HG03342 (cell line): ENCODE data around the gene MLH3.

Experiments
- ATAC-seq: cut with Tn5 transposase; IDR thresholded peaks from one replicate; pipeline ENCODE4 v1.9.1; 2021; ENCODE audit warnings: mild to moderate bottlenecking, moderate library complexity; ENCODE audit not compliant: unreplicated experiment

The MLH3 gene

DNA sequence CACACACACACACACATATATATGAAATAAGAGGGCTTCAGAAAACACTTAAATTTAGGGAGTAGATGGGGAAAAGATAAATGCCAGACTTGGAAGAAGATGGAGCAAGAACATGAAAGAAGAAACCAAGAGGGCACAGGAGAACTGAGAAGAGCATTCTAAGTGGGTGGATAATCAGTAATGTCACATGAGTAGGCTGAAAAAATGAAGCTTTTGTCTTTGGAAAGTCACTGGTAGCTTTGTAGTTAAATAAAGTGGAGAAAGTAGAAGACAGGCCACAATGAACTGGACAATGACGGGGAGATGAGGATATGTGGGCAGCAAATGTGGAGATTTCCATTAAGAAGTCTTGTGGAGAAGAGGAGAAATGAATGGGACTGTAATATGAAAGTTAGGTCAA lies 15.9 kb upstream of the MLH3 start:
- ATAC-seq: no peak

DNA sequence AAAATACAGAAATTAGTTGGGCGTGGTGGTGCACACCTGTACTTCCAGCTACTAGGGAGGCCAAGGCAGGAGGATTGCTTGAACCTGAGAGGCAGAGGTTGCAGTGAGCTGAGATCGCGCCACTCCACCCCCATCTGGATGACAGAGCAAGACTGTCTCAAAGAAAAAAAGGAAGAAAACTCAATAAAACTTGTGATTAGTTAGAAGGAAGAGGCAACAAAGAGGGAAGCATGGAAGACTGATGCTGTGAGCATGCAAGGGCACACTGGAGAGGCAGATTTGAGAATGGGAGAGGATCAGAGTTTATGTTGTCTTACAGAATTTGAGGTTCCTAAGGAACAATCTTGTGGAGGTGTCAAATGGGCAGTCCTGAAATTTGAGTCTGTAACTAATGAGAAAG lies 15.4 kb upstream of the MLH3 start:
- ATAC-seq: no peak

DNA sequence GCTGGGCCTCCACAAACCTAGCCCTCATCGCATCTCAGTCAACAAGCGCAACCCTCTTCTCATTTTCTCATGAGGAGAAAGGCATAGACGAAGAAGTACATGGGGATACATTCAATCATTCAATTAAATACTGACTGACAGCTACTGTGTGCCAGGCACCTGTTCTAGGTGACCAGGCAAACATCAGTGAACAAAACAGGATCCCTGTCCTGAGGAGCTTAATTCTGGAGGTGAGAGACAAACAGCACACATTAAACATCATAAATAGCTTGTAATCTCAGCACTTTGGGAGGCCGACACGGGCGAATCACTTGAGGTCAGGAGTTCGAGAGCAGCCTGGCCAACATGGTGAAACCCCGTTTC lies 12.9 kb upstream of the MLH3 start:
- peak; percentile 12 for ATAC-seq

DNA sequence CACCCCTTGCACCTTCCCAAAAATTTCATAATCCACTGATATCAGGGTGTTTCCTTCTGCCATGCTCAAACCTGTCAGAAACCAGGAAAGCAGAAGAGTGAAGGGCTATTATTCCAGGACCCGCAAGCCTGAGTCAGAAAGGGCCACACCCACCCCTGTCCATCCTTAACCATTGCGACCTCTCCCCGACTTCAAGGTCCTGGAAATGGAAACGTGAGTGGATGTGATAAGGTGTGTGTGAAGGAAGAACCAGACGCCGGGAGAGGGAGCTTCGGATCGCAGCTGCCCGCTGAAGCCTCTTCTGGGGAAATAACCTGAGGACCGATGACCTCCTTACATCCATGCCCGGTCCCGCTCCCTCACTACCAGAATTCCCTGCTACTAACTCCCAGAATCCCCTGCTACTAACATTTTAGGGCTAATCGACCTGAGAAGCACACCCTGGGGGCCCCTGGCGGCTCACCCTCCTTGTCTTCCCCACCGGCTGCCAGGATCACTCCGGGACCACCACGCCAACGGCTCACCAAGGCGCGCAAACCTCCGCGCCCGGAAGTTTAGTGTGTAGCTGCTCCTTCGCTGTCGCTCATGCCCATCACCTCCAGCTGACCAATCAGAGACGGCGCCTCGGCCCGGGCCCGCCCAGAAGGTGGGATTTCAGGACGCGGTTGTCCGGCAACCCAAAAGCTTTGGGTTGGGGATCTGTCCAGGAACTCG lies 12.4 kb upstream of the MLH3 start, which contains the start of gene ACYP1:
TSS of gene ACYP1 (minus strand) at position 534 of the 714 bp plus-strand sequence. CDS start at position 63, 471 bp downstream.
- peak; percentile 95 for ATAC-seq

DNA sequence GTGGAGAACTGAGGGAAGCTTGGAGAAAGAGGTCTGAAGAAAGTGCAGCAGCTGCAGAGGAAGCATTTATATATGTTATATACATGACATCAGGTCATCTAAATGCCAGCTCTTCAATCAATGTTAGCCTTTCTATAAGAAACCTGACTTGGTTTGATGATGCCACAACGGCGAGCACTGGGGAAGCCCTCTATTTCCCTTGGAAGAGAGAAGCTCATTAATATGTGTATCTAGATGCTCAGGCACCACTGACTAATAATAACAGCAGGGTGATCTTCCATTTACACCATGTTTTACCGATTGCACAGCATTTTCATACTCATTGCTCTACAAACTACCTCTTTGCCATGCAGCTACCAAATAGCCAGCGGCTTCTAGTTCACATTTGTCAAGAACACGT lies 11.7 kb upstream of the MLH3 start:
- no peak for ATAC-seq

DNA sequence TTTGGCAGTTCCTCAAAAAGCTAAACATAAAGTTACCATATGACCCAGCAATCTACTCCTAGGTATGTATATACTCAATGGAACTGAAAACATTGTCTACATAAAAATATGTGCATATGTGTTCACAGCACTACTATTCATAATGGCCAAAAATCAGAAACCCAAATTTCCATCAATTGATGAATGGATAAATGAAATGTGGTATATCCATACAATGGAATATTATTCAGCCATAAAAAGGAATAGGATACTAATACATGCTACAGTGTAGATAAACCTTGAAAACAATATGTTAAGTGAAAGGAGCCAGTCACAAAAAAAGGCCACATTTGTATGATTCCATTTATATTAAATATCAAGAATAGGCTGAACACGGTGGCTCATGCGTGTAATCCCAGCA lies 9.2 kb upstream of the MLH3 start:
- ATAC-seq: no peak

DNA sequence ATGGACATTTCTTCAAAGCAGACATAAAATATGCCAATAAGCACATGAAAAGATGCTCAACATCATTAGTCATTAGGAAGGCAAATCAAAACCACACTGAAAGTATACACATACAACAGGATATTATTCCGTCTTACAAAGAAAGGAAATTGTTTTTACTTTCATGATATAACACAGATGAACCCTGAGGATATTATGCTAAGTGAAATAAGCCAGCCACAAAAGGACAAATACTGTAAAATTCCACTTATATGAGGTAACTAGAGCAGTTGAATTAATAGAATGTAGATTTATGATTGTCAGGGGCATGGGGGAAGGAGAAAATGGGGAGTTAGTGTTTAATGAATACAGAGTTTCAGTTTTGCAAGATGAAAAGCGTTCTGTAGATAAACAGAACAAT lies 8.4 kb upstream of the MLH3 start:
- no peak for ATAC-seq

DNA sequence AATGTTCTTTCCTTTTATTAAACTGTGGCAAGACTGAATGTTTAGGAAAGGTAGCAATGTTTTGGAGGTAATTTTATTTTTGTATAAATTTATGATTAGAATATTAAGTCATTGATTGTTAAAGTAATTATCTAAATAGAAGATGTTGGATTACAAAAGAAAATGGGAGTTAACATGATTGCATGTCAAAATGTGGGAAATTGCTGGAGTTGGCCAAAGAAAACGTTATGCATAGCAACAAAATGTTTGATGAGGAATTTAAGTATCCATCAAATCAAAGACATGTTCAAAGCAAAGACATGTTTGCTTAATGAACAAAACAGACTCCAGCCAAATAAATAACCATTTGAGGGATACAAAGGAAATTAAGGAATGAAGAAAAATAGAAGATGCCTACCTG lies 3.2 kb upstream of the MLH3 start:
- ATAC-seq: no peak

DNA sequence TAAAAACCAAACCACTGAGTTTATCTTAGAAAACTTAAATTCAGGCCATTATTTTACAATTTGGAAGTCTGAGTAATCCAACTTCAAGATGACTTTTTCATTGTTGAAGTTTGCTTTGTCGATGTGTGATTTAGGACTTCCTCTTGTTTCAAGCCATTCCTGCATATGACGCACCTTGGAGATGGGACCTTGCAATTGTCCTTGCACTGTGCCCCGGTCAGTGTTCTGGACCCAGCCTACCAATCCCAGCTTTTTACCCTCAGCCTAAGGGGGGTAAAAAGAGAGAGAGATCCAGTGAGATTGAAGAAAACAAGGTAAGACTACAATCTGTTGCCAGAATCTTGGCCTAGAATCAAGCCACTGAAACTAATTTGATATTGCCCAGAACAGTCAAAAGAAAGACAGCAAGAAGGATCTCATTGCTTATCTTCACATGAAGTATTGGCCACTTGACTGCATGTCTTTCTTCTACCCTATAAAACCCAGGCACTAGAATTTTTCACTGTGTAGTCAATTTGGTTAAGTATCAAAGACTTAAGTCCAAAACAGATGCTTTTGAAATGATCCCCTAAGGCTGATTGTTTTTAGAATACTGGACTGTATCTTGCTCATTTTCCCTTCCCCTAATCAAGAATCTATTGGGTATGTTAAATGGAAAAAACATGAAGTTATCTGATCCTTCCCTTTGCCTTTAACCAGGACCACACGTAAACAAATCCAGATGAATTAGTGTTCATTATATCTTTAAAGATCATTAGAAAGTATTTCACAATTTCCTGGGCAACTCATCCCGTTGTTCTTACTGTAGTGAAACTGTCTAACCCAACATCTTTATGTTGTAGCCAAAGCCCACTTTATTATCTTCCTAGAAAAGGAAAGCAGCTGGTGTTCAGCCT lies 2.4 kb upstream of the MLH3 start:
- ATAC-seq: no peak

DNA sequence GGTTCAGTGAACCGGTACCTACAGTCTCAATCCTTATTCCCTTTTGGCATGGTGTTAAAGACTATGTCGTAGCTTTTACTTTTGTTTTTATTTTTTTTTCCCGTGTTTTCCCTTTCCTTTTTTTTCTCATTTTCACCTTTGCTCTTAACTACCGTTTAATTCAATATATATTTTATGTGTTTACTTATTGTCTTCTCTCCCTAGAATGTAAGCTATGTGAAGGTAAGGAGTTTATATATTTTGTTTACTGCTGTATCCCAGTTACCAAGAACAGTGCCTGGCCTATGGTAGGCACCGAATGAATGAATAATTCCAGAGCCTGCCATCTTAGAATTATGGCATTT lies 261 bp upstream of the MLH3 start:
- ATAC-seq: no peak

DNA sequence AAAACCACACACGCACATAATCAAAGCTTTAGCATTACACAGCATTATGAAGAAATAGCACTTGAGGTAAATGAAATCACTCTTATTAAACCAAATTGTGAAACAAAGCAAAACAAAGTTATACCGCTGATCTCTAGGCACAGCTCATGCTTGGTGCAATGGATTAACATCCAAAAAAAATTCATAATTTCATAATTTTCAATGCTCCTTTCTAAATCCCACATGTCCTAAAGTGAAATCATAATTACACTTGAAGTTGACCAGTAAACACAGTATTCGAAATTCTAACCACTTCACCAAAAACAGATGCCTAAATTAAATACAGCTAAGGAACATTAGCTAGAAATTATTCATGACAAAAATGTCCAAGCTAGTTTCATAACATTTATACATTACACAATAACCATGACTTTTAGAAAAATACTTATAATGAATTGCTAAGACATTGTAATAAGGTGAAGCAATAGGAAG lies 1.5 kb downstream of the MLH3 start:
- no peak for ATAC-seq

DNA sequence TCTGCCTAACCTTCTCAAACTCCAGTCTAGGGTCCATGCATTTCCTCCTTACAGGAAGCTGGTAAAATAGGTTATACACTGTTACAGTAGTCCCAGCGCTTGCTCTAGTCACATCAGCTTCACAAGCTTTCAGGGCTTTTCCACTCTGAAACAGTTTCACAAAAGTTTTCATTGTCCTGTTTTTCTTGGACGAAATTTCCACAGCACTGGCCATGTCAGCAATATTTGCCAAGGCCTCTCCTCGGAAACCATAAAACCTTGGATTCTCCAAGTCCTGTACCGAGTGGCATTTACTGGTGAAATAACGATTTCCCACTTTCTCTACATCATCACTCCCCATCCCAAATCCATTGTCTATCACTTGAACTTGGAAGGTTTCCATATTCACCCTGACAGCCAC lies 2.1 kb downstream of the MLH3 start:
- ATAC-seq: no peak

DNA sequence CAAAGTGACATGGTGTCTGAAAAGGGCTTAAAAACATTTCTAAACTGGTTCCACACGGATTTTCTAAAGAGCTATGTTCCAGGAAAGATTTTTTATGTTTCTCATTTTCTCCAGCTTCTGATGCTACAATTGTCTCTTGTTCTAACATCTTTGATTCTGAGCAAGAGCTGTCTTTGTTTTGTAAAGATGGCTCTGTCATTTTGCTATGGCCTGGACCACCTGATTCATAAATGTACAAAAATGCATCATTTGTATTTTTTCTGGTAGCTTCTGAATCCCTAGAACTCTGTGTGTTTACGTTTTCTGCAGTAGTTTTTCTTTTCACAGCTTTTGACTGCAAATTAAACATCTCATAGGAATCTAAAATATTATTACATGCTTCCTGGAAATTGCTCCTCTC lies 3.2 kb downstream of the MLH3 start:
- ATAC-seq: no peak

DNA sequence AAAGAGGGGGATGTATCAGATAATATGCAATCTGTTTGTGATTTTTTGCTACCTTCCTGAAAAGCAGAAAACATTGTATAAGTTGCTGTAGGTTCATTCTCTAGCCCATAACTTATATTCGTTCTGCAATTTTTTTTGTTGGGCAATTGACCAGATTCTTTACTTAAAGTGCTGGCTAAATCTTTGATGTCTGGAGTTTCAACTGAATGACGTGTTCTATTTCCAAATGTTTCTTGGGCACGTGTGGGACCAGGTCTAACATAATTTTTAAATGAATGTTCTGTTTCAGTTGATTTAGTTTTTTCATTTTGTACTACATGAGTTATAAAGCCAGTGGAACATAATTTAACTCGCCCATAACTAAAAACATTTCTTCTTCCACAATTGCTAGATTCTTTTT lies 3.8 kb downstream of the MLH3 start:
- no peak for ATAC-seq

DNA sequence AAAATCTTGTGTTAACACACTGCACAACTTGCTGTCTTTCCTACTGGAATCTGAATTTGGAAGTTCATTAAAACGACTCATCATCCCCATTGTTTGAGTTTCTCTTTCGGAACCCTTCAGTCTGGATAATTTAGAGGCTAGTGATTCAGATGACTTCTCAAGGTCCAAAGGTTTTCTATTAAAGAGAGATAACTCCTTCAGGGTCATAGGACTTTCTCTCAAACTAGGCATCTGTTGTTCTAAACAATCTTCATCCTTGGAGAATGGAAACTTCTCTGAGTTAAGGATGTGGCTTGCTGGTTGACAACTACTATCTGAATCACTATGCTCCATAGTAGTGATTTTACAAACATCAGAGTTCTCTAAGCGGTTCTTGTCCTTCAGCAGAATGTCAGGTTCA lies 4.4 kb downstream of the MLH3 start:
- no peak for ATAC-seq

DNA sequence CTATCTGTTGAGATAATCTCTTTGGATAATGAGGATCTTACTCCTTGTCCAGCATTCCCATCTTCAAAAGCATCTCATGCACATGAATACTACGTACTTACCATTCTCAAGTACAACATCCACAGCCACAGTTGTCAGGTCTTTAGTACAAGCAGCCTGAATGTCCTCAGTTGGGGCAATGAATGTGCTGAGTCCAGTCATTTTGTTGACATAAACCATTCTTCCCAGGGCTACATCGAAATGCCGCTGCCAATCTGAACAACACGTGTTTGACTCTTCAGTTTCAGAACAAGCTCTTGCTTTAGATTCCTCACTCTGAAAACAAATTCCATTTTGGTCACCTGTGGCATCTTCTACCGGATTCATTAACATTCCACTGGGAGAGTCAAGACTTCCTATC lies 5.0 kb downstream of the MLH3 start:
- ATAC-seq: no peak

DNA sequence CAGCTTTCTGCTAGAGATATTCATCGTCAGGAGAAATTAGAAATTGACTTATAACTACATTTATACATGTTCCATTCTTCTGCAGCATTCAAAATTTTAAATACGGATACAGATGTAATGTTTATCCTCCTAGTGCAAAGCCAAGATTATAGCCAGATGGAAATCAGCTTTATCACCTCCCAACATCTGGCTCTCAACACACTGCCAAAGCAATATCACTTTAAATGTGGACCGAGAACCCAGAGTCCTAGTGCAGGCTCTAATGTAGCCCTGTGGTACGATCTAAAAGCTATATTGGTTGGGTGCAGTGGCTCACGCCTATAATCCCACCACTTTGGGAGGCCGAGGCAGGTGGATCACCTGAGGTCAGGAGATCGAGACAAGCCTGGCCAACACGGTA lies 6.5 kb downstream of the MLH3 start:
- no peak for ATAC-seq

DNA sequence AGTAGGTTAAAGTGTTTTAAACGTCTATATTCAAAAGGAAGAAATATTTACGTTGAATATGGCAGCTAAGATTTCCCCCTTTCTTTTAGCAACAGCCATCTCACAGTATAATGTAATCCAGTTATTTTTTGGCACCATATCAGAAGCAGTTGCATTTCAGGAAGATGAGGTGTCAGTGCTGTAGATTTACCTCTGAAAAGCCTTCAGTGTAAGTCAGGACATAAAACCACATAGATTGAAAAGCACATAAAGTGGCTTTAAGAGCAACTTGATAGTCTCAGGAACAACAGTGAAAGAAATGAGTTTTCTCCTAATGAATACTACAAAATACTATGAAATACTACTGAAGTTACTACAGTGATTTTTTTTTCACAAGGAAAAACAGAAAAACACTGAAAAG lies 6.9 kb downstream of the MLH3 start:
- ATAC-seq: no peak

DNA sequence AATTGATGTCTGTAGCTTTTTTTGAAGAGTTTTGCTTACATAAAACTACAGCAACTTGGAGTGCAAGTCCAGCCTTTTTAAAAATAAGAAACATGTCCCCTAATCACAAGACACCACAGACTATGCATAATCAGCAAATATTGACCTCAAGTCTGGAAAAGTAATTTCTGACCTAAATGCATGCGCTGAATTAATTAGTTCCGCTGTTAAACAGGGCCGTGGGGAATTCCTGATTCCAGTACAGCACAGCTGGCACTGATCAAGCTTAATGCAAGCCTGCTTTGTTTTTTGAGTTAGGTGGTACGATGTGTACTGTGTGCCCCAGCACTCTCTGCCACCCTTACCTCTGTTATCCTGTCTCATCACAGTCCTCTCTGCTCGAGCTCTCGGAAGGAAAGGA lies 9.2 kb downstream of the MLH3 start:
- ATAC-seq: no peak

DNA sequence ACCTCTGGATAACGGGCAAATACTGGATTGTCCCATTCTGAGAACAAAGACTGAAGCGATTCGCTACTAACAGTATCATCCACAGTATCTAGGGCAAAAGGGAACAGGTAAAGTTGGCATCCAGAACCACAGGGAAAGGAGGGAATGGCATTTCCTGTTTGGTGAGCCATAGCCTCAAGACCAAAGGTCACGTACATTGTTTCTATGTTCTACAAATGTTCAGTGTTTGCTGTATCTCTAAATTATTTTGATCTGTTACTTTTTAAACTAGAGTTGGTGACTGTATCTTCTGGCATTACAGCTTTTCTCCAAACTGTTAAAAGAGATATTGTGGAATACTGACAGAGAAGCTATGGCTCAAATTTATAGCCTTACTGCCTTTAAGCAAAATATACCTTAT lies 9.7 kb downstream of the MLH3 start:
- no peak for ATAC-seq

DNA sequence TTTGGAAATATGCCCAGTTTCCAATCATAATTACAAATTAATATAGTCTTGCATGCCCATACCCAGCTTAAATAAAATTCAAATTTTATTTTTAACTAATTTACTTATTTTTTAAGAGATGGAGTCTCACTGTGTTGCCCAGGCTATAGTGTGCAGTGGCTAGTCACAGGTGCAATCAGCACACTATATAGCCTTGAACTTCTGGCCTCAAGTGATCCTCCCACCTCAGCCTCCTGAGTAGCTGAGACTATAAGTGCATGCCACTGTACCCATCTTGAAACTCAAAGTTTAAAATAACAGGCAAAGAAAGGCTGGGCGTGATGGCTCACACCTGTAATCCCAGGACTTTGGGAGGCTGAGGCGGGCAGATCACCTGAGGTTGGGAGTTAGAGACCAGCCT lies 10.3 kb downstream of the MLH3 start:
- no peak for ATAC-seq

DNA sequence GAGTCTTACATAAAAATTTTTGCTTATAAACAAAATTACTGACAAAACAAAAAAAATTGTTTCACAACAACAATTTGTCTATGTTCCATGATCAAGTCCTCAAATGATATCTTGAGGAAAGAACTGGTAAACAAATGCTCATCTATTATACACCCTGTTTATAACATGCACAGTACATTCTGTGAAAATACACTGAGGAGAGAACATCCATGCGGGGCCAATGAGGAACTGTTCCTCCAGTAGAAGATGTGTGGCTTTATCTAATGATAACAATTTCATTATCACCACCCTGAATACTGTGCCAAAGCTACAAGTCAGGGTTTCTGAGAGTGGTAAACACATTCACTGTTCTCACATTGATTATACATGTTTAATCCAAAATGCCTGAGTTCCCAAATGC lies 10.8 kb downstream of the MLH3 start:
- no peak for ATAC-seq
